ENCODE measurements around the gene RAB4B.

DNA sequence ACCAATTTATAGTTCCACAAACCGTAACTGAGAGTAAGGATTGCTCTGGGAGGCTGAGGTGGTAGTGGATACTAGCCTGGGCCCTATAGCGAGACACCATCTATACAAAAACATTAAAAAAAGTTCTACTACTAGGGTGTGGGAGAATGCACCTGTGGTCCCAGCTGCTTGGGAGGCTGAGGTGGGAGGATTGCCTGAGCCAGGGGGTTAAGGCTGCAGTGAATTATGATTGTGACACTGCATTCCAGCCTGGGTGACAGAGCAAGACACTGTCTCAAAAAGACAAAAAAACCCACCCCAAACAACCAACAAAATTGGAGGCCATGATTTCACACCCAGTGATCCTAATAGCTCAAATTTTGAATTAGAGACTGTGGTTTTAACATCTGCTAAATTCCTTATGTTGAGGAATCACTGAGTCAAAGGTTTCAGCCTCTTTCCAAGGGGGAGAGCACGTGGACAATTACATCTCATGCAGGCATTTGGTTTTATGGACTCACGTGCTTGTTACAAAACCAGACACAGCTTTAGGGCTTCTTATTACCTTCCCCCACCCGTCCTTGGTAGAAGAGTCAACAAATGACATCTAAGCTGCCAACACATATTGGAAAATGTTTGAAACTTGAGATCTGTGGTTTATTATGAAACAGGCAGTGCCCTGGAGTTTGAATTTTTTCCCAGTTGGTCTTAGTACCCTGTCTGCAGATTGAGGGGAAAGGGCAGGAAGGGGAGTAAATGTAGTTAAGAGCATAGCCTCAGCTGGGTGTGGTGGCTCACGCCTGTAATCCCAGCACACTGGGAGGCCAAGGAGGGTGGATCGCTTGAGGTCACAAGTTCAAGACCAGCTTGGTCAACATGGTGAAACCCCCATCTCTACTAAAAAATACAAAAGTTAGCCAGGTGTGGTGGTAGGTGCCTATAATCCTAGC lies 53.7 kb downstream of the RAB4B start:
- TF ChIP-seq, protein P1, sequence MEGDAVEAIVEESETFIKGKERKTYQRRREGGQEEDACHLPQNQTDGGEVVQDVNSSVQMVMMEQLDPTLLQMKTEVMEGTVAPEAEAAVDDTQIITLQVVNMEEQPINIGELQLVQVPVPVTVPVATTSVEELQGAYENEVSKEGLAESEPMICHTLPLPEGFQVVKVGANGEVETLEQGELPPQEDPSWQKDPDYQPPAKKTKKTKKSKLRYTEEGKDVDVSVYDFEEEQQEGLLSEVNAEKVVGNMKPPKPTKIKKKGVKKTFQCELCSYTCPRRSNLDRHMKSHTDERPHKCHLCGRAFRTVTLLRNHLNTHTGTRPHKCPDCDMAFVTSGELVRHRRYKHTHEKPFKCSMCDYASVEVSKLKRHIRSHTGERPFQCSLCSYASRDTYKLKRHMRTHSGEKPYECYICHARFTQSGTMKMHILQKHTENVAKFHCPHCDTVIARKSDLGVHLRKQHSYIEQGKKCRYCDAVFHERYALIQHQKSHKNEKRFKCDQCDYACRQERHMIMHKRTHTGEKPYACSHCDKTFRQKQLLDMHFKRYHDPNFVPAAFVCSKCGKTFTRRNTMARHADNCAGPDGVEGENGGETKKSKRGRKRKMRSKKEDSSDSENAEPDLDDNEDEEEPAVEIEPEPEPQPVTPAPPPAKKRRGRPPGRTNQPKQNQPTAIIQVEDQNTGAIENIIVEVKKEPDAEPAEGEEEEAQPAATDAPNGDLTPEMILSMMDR (IDR thresholded peaks at IDR 0.05): no peak
- TF ChIP-seq HMGA2 (CRISPR knock-in tag; IDR thresholded peaks at IDR 0.05) (no peak), FOXK1 (CRISPR knock-in tag; IDR thresholded peaks at IDR 0.05) (no peak), TEAD4 (CRISPR knock-in tag; IDR thresholded peaks at IDR 0.05) (no peak), FOXJ3 (CRISPR knock-in tag; IDR thresholded peaks at IDR 0.05; ENCODE audit: borderline replicate concordance) (no peak), ZNF219 (CRISPR knock-in tag; IDR thresholded peaks at IDR 0.05; ENCODE audit: borderline replicate concordance) (no peak), NFE2L1 (CRISPR knock-in tag; IDR thresholded peaks at IDR 0.05) (no peak), CREM (CRISPR knock-in tag; IDR thresholded peaks at IDR 0.05) (no peak)
- TF ChIP-seq, protein P2, sequence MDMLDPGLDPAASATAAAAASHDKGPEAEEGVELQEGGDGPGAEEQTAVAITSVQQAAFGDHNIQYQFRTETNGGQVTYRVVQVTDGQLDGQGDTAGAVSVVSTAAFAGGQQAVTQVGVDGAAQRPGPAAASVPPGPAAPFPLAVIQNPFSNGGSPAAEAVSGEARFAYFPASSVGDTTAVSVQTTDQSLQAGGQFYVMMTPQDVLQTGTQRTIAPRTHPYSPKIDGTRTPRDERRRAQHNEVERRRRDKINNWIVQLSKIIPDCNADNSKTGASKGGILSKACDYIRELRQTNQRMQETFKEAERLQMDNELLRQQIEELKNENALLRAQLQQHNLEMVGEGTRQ (CRISPR knock-in tag; IDR thresholded peaks at IDR 0.05): no peak
- TF ChIP-seq, protein P3, sequence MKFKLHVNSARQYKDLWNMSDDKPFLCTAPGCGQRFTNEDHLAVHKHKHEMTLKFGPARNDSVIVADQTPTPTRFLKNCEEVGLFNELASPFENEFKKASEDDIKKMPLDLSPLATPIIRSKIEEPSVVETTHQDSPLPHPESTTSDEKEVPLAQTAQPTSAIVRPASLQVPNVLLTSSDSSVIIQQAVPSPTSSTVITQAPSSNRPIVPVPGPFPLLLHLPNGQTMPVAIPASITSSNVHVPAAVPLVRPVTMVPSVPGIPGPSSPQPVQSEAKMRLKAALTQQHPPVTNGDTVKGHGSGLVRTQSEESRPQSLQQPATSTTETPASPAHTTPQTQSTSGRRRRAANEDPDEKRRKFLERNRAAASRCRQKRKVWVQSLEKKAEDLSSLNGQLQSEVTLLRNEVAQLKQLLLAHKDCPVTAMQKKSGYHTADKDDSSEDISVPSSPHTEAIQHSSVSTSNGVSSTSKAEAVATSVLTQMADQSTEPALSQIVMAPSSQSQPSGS (CRISPR knock-in tag; IDR thresholded peaks at IDR 0.05; ENCODE audit: borderline replicate concordance, low read depth): no peak
- TF ChIP-seq, protein P4, sequence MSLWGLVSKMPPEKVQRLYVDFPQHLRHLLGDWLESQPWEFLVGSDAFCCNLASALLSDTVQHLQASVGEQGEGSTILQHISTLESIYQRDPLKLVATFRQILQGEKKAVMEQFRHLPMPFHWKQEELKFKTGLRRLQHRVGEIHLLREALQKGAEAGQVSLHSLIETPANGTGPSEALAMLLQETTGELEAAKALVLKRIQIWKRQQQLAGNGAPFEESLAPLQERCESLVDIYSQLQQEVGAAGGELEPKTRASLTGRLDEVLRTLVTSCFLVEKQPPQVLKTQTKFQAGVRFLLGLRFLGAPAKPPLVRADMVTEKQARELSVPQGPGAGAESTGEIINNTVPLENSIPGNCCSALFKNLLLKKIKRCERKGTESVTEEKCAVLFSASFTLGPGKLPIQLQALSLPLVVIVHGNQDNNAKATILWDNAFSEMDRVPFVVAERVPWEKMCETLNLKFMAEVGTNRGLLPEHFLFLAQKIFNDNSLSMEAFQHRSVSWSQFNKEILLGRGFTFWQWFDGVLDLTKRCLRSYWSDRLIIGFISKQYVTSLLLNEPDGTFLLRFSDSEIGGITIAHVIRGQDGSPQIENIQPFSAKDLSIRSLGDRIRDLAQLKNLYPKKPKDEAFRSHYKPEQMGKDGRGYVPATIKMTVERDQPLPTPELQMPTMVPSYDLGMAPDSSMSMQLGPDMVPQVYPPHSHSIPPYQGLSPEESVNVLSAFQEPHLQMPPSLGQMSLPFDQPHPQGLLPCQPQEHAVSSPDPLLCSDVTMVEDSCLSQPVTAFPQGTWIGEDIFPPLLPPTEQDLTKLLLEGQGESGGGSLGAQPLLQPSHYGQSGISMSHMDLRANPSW (CRISPR knock-in tag; conservative IDR thresholded peaks at IDR 0.05; ENCODE audit: low read depth): no peak
